ENCODE measurements around the gene AUTS2.

- TF ChIP-seq, protein P1, sequence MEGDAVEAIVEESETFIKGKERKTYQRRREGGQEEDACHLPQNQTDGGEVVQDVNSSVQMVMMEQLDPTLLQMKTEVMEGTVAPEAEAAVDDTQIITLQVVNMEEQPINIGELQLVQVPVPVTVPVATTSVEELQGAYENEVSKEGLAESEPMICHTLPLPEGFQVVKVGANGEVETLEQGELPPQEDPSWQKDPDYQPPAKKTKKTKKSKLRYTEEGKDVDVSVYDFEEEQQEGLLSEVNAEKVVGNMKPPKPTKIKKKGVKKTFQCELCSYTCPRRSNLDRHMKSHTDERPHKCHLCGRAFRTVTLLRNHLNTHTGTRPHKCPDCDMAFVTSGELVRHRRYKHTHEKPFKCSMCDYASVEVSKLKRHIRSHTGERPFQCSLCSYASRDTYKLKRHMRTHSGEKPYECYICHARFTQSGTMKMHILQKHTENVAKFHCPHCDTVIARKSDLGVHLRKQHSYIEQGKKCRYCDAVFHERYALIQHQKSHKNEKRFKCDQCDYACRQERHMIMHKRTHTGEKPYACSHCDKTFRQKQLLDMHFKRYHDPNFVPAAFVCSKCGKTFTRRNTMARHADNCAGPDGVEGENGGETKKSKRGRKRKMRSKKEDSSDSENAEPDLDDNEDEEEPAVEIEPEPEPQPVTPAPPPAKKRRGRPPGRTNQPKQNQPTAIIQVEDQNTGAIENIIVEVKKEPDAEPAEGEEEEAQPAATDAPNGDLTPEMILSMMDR (IDR thresholded peaks at IDR 0.05): no peak
- no peak for TF ChIP-seq POLR2AphosphoS5 (IDR thresholded peaks at IDR 0.05; ENCODE audit: insufficient read depth in 1 of 2, low read depth in 1 of 2)
Measured at GRCh38 chr7:70678621-70679251, 1080.5 kb downstream of the AUTS2 start.

All from vagina (tissue), 2 donors.